GM12872 (cell line): Measurements from ENCODE around the gene PRR5L.

Experiments used
- TF ChIP-seq, protein P1 (sequence below): IDR thresholded peaks from 3 replicates; pipeline ENCODE4 v1.5.1; 2011; ENCODE audit warnings: low read depth, mild to moderate bottlenecking, low read length, moderate library complexity; ENCODE audit not compliant: insufficient read depth

The PRR5L gene

DNA sequence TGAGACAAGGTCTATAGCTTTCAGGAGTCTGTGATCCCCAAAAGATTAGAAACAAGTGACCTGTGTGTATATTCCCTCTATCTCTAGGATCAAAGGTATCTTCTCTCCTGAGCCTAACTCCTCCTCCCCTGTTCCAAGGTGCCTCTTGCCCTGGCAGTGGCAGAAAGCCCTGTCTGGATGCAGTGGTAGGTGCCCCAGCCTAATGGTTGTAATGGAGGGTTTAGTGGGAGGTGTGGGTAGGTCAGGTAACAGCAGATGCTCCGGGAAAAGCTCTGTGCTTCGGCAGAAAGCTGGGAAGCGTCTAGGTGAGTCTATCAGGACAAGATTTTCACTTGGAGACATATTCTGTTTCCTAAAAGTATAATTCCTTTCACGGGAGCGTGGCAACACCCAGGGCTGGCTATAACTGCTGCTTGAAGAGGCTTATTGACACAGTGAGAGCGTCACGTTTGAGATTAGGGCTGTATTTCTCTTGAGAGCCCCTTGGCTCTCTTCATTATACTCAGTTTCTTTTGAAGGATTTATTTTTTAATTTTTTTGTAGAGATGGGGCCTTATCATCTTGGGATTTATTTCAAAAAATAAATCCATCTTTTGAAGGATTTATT, 49.5 kb downstream of the PRR5L start:
- TF ChIP-seq, protein P1, sequence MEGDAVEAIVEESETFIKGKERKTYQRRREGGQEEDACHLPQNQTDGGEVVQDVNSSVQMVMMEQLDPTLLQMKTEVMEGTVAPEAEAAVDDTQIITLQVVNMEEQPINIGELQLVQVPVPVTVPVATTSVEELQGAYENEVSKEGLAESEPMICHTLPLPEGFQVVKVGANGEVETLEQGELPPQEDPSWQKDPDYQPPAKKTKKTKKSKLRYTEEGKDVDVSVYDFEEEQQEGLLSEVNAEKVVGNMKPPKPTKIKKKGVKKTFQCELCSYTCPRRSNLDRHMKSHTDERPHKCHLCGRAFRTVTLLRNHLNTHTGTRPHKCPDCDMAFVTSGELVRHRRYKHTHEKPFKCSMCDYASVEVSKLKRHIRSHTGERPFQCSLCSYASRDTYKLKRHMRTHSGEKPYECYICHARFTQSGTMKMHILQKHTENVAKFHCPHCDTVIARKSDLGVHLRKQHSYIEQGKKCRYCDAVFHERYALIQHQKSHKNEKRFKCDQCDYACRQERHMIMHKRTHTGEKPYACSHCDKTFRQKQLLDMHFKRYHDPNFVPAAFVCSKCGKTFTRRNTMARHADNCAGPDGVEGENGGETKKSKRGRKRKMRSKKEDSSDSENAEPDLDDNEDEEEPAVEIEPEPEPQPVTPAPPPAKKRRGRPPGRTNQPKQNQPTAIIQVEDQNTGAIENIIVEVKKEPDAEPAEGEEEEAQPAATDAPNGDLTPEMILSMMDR: no peak

DNA sequence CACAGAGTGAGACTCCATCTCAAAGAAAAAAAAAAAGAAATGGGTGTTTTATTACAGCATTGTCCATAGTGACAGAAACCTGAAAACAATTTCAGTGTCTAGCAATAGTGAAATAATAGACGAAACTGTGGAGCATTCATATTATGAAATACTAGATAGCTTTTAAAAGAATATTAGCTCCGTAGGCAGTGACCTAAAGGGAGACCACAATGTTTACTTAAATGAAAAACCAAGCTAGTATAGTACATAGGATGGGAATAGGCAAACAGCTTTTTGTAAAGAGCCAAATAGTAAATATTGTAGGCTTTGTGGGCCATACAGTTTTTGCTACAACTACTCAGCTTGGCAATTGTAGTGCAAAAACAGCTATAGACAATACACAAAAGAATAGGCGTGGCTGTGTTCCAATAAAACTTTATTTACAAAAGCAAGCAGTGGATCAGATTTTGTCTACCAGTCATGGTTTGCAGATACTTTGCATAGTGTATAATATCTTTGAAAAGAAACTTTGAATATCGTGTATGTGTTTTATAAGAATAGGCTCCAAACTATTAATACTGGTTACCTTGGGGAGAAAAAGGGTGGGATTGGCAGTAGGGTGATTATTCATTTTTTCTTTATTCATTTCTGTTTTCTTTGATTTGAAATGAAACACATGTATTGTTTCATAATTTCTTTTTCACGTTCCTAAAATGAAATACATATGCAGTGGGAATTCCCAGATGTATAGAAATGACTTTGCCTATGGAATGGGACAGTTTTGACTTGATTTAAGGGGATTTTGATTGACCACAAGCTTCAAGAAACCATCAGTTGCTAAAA, 50.7 kb downstream of the PRR5L start:
- TF ChIP-seq, protein P1: no peak

DNA sequence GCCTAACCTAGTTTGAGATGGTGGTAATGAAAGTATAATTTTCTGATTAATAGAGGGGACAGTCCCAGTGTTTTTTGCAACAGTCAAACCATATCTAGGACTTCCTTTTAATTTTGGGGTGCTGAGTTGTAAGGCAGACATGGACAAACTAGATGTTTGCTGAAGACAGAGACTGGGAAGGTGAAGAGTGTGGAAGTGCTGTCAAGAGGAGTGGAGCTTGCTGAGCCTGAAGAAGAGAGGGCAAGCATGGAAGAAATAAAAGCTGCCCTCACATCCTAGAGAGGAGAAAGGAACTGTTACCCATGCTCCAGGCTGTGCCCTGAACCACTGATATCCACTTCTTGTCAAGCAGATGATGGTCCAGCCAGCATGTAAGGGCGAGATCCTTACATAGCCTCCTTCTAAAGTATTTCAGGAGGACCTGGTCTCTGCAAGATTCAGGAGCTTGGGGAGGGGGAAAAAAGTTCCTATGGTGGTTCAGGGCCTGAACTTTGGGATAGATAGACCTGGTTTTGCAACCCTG, 51.4 kb downstream of the PRR5L start:
- TF ChIP-seq, protein P1: no peak

DNA sequence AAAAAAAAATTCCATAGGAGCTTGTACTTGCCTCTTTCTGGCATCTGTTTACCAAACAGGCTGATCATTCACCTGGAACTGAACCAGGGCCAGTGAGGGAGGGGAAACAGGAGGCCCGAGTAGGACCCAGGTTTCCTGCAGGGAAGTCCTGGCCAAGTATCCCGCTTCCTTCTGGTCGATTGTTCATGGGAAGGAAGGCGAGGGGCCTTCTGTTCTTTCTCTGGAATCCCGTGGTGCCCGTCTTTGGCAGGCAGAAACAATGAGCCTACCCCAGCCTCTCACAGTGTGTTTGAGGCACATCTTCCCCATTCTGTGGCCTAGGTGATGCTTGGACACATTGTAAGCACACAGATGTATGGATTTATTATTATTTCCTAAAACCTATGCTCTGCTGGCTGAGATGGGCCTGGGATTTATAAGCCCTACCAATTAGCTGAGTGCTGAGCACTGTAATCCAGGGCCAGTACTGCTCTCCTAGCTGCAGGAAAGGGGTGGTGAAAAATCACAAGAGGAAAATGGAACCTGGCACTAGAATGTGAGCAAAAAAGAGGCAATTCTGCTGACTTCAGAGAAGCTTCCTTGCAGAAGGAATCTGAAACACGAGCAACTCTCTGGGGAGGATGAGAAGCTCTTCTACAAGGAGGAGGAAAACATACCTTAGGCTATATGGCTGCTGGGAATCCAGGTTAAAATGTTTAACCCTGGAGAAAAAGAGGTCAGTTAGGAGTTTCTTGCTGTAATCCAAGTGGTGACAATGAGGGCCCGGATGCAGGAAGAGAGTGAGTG, 53.5 kb downstream of the PRR5L start:
- TF ChIP-seq, protein P1: no peak

DNA sequence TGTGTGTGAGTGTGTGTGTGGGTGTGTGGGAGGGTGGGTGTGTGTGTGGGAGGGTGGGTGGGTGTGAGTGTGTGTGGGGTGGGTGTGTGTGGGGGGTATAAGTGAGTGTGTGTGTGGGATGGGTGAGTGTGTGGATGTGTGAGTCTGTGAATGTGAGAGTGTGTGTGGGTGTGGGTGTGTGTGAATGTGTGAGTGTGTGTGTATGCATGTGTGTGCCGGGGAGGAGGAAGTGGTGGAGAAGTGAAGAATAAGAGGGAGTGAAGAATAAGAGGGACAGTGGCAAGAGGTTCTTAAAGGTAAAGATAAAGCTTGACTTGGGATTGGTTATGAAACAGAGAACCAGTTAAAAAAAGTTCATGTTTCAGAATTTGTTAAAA, 54.0 kb downstream of the PRR5L start:
- TF ChIP-seq, protein P1: no peak

DNA sequence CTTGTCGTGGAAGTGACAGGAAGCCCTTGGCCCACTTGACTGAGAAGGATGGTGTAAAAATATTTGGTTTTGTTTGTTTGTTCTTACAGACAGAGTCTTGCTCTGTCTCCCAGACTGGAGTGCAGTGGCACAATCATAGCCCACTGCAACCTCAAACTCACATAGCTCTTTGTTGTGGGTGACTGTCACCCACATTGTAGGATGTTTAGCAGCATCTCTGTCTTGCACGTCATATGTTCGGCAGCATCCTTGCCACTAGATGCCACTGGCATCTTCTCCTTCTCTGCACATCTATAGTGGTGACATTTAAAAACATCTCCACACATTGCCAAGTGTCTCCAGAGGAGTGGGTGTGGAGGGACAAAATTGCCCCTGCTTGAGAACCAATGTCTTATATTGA, 56.8 kb downstream of the PRR5L start:
- TF ChIP-seq, protein P1: no peak
